ENCODE measurements around the gene TMEM125.

TMEM125 gene

DNA sequence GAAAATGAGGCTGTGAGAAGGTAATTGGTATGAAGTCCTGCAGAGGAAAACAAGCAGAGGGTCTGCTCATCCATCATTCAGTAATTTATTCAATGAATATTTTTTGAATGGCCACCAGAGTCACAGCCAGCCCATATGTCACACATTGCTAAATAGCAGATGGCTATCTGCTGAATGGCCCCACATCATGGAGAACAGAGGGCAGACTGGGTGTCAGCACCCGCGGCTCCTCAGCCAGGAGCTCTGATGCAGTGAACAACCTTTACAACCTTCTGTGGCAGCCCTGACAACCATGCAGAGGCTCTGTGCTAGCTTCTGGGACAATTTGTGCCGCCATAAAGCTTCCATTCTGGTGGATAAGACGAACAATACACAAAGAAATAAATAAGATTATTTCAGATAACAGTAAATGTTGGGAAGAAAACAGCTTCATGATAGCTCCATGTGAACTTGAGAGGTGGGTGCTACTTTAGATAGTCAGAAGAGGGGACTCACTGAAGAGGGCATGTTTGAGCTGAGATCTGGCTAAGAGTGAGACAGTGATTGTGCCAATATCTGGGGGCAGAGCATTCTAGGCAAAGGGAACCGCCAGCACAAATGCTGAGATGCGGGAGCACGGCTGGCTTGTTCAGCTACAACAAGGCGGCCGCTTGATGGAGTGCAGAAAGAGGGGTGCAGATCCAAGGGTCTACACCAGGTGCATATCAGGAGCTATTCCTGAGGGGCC lies 18.4 kb downstream of the TMEM125 start:
- H3K4me2 ChIP-seq (ENCODE audit: low read length) = no peak overlapping the region
- no peak overlapping the region for H3K4me3 ChIP-seq (ENCODE audit: low read length)
- H3K9ac ChIP-seq (ENCODE audit: low read depth, low read length) = no peak overlapping the region
- H3K36me3 ChIP-seq (ENCODE audit: insufficient read depth, low read length) = no peaks in the 10 kb centered on the region
- H3K4me1 ChIP-seq (ENCODE audit: control insufficient read depth, insufficient read depth, low read length) = no peaks in the 10 kb centered on the region
- H3K9me3 ChIP-seq (replicated peaks; ENCODE audit: low read length) = no peaks in the 10 kb centered on the region
- peaks cover 45% of the 10 kb centered on the region for H3K27me3 ChIP-seq (ENCODE audit: control insufficient read depth, insufficient read depth, low read length)

DNA sequence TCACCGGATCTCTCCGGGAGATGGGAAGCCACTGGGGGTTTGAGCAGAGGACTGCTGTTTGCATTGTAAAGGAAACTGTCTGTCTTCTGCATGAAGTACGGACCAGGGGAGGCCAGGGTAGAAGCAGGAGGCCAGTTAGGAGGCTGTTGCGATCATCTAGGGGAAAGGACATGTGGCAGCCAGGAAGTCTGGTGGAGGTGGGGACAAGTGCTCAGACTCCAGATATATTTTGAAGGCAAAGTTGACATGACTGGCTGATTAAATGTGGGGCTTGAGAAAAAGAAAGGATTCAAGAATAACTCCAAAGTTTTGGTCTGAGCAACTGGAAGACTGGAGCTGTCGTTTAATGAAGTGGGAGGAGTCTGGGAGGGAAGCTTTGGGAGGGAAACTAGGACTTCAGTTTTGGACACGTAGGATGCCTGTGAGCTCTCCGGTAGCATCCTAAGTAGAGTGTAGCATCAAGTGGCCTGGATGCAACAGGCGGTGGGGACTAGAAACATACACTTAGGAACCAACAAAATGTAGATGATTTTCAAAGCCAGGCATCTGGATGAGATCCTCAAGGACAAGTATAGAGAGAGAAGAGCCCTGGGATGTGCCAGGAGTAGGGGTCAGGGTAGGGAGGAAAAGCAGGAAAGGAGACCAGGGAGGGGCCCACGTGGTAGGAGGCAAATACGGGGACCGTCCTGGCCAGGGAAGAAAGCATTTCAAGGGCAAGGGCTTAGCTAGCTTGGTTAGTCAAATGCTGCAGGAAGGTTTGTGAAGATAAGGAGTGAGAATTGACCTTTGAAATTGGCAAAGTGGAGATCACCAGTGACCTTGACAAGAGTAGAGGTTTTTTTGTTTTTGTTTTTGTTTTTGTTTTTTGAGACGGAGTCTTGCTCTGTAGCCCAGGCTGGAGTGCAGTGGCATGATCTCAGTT lies 19.3 kb downstream of the TMEM125 start:
- H3K27me3 ChIP-seq (ENCODE audit: control insufficient read depth, insufficient read depth, low read length) = peaks cover 38% of the 10 kb centered on the region
- H3K9ac ChIP-seq (ENCODE audit: low read depth, low read length) = no peak overlapping the region
- H3K36me3 ChIP-seq (ENCODE audit: insufficient read depth, low read length) = no peaks in the 10 kb centered on the region
- H3K9me3 ChIP-seq (replicated peaks; ENCODE audit: low read length) = no peaks in the 10 kb centered on the region
- H3K4me1 ChIP-seq (ENCODE audit: control insufficient read depth, insufficient read depth, low read length) = no peaks in the 10 kb centered on the region
- no peak overlapping the region for H3K4me3 ChIP-seq (ENCODE audit: low read length)
- no peak overlapping the region for H3K4me2 ChIP-seq (ENCODE audit: low read length)

DNA sequence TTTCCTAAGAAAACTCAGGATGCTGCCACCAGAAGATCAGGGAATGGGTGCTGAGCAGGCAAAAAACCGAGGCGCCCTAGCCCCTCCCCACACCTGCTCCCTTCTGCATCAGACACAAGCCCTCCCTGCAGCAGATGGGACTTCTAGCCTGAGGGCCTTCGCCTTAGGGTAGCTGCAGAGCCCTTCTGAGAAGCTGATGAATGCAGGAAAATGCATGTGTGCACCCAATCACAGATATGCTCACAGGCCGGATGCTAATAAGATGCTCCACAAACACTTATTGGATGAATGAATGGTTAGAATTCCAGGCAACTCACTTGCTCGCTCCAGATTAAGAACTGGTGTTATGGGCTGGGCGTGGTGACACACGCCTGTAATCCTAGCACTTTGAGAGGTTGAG lies 22.4 kb downstream of the TMEM125 start:
- no peaks in the 10 kb centered on the region for H3K9me3 ChIP-seq (replicated peaks; ENCODE audit: low read length)
- H3K36me3 ChIP-seq (ENCODE audit: insufficient read depth, low read length) = no peaks in the 10 kb centered on the region
- no peak overlapping the region for H3K4me3 ChIP-seq (ENCODE audit: low read length)
- peaks cover 16% of the 10 kb centered on the region for H3K4me1 ChIP-seq (ENCODE audit: control insufficient read depth, insufficient read depth, low read length)
- H3K27me3 ChIP-seq (ENCODE audit: control insufficient read depth, insufficient read depth, low read length) = peaks cover 22% of the 10 kb centered on the region
- no peak overlapping the region for H3K9ac ChIP-seq (ENCODE audit: low read depth, low read length)
- H3K4me2 ChIP-seq (ENCODE audit: low read length) = no peak overlapping the region

GRCh38 chr1:43292679-43293078 lies 22.9 kb downstream of the TMEM125 start:
- Histone ChIP-seq H3K4me2 (ENCODE audit: low read length) (no peak overlapping the region), H3K36me3 (ENCODE audit: insufficient read depth, low read length) (no peaks in the 10 kb centered on the region), H3K9ac (ENCODE audit: low read depth, low read length) (no peak overlapping the region), H3K4me3 (ENCODE audit: low read length) (no peak overlapping the region), H3K9me3 (replicated peaks; ENCODE audit: low read length) (no peaks in the 10 kb centered on the region), H3K27me3 (ENCODE audit: control insufficient read depth, insufficient read depth, low read length) (peaks cover 17% of the 10 kb centered on the region), H3K4me1 (ENCODE audit: control insufficient read depth, insufficient read depth, low read length) (peaks cover 16% of the 10 kb centered on the region)

DNA sequence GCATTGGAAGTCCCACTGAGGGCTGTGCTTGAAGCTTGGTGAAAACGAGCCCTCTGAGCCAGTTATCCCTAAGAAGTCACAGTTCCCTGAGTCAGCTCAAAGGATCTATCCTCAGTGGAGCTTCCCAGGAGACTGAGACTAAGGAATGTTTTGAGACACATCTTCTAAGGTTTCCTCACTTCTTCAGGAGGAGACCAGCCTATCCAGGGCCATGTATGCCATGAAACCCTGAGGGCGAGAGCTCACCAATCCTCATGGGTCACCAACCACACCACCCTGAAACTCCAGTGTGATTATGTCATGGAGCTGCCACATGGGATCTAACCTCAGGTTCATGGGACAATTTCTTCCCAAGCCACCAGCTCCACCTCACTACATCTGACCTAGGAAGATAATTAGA lies 23.4 kb downstream of the TMEM125 start:
- no peak overlapping the region for H3K9ac ChIP-seq (ENCODE audit: low read depth, low read length)
- H3K27me3 ChIP-seq (ENCODE audit: control insufficient read depth, insufficient read depth, low read length) = peaks cover 14% of the 10 kb centered on the region
- H3K4me3 ChIP-seq (ENCODE audit: low read length) = no peak overlapping the region
- no peaks in the 10 kb centered on the region for H3K36me3 ChIP-seq (ENCODE audit: insufficient read depth, low read length)
- peaks cover 16% of the 10 kb centered on the region for H3K4me1 ChIP-seq (ENCODE audit: control insufficient read depth, insufficient read depth, low read length)
- no peaks in the 10 kb centered on the region for H3K9me3 ChIP-seq (replicated peaks; ENCODE audit: low read length)
- H3K4me2 ChIP-seq (ENCODE audit: low read length) = no peak overlapping the region

DNA sequence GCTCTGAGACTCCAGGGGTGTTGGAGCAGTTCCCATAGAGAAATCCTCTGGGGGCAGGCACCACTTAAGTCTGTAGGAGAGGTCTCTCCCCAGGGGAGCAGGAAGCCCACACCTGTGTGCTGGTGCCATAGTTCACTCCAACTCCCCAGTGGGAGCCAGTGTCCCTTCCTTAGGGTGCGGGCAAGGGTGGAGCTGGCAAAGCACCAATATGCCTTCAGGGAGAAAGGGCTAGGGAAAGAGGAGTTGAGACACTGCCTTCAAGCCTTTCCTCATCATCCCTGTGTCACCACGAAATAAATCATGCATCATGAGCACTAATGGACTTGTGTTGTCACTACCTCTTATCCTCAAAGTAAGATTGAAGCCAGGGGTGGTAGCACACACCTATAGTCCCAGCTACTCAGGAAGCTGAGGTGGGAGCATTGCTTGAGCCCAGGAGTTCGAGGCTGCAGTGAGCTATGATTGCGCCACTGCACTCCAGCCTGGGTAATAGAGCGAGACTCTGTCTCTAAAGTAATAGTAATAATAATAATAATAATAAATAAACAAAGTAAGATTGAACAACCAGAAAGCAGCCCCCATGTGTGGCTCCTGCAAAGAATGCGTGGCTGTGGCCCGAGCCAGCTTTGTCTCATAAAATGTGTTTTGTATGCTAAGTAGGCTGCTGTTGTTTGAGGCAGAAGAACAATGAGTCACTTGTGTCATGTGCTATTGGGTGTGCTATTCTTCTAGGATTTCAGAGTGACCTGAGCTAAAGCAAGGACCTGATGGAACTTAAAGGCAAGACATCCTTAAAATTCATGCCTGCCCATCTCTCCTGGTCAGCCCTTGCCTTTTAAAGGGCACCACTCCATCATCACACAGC lies 24.3 kb downstream of the TMEM125 start:
- Histone ChIP-seq H3K9me3 (replicated peaks; ENCODE audit: low read length) (no peaks in the 10 kb centered on the region), H3K9ac (ENCODE audit: low read depth, low read length) (no peak overlapping the region), H3K4me2 (ENCODE audit: low read length) (no peak overlapping the region), H3K4me3 (ENCODE audit: low read length) (no peak overlapping the region), H3K36me3 (ENCODE audit: insufficient read depth, low read length) (no peaks in the 10 kb centered on the region), H3K4me1 (ENCODE audit: control insufficient read depth, insufficient read depth, low read length) (peaks cover 16% of the 10 kb centered on the region), H3K27me3 (ENCODE audit: control insufficient read depth, insufficient read depth, low read length) (peaks cover 6% of the 10 kb centered on the region)

DNA sequence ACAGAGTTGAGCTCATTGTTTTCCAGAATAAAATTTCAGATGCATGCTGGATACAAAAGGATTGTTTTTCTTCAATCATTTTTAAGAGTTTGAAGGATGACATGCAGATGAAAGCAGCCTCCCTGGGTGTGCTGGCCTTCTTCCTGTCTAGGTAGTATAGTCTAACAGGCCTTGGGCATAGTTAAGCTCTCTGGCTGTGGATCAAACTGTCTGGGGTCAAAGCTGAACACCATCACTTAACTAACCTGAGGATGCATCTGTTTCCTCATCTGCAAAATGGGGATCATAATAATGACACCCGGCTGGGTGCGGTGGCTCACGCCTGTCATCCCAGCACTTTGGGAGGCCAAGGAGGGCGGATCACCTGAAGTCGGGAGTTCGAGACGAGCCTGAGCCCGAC lies 25.0 kb downstream of the TMEM125 start:
- H3K27me3 ChIP-seq (ENCODE audit: control insufficient read depth, insufficient read depth, low read length) = peaks cover 4% of the 10 kb centered on the region
- no peak overlapping the region for H3K4me2 ChIP-seq (ENCODE audit: low read length)
- H3K36me3 ChIP-seq (ENCODE audit: insufficient read depth, low read length) = no peaks in the 10 kb centered on the region
- no peaks in the 10 kb centered on the region for H3K9me3 ChIP-seq (replicated peaks; ENCODE audit: low read length)
- H3K9ac ChIP-seq (ENCODE audit: low read depth, low read length) = no peak overlapping the region
- H3K4me3 ChIP-seq (ENCODE audit: low read length) = no peak overlapping the region
- peaks cover 16% of the 10 kb centered on the region for H3K4me1 ChIP-seq (ENCODE audit: control insufficient read depth, insufficient read depth, low read length)

DNA sequence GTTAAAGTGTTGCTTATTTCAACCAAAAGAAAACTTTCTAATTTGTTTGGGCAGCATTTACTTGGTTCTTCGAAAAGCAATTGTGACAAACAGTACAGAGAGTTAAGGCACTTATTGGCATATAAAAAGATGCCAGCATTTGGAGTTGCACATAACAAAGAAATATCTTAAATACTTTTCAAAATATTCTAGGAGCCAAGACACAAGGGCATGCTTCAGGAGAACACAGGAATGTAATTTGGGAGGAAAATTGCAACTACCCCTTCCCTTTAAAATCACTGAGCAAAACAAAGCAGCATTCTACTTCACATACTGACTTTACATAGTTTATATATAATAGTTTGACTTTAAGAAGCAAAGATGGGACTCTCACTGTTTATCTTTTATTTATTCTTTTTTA lies 26.4 kb downstream of the TMEM125 start:
- Histone ChIP-seq H3K4me3 (ENCODE audit: low read length) (no peak overlapping the region), H3K4me1 (ENCODE audit: control insufficient read depth, insufficient read depth, low read length) (peaks cover 16% of the 10 kb centered on the region), H3K27me3 (ENCODE audit: control insufficient read depth, insufficient read depth, low read length) (peaks cover 10% of the 10 kb centered on the region), H3K9ac (ENCODE audit: low read depth, low read length) (no peak overlapping the region), H3K4me2 (ENCODE audit: low read length) (no peak overlapping the region), H3K9me3 (replicated peaks; ENCODE audit: low read length) (no peaks in the 10 kb centered on the region), H3K36me3 (ENCODE audit: insufficient read depth, low read length) (no peaks in the 10 kb centered on the region)

GRCh38 chr1:43298055-43298454 lies 28.3 kb downstream of the TMEM125 start:
- H3K4me2 ChIP-seq (ENCODE audit: low read length) = no peak overlapping the region

GRCh38 chr1:43299101-43299500 lies 29.3 kb downstream of the TMEM125 start:
- Histone ChIP-seq H3K4me3 (ENCODE audit: low read length) (no peak overlapping the region), H3K4me2 (ENCODE audit: low read length) (no peak overlapping the region), H3K4me1 (ENCODE audit: control insufficient read depth, insufficient read depth, low read length) (peaks cover 16% of the 10 kb centered on the region), H3K36me3 (ENCODE audit: insufficient read depth, low read length) (no peaks in the 10 kb centered on the region), H3K9me3 (replicated peaks; ENCODE audit: low read length) (no peaks in the 10 kb centered on the region), H3K9ac (ENCODE audit: low read depth, low read length) (no peak overlapping the region), H3K27me3 (ENCODE audit: control insufficient read depth, insufficient read depth, low read length) (peaks cover 12% of the 10 kb centered on the region)

More at GRCh38 chr1:43298055-43298454, 28.3 kb downstream of the TMEM125 start:
- no peak overlapping the region for H3K4me3 ChIP-seq (ENCODE audit: low read length)
- no peaks in the 10 kb centered on the region for H3K9me3 ChIP-seq (replicated peaks; ENCODE audit: low read length)
- H3K9ac ChIP-seq (ENCODE audit: low read depth, low read length) = no peak overlapping the region
- H3K4me1 ChIP-seq (ENCODE audit: control insufficient read depth, insufficient read depth, low read length) = peaks cover 16% of the 10 kb centered on the region
- peaks cover 10% of the 10 kb centered on the region for H3K27me3 ChIP-seq (ENCODE audit: control insufficient read depth, insufficient read depth, low read length)
- H3K36me3 ChIP-seq (ENCODE audit: insufficient read depth, low read length) = no peaks in the 10 kb centered on the region
